AG08396 (cell line): ENCODE measurements around the gene FNDC8.
A peak's percentile ranks its signal among the peaks of the same experiment; 100 is the strongest.
"Not testable (repeated sequence)": the region's sequence is repeated elsewhere in the genome, so short reads cannot be mapped to it uniquely, and the experiment has no call there.

Experiments
- DNase-seq: peaks from one replicate; pipeline ENCODE4 v3.0.0; 2012; ENCODE audit warnings: low spot score, mixed read lengths

FNDC8 gene

DNA sequence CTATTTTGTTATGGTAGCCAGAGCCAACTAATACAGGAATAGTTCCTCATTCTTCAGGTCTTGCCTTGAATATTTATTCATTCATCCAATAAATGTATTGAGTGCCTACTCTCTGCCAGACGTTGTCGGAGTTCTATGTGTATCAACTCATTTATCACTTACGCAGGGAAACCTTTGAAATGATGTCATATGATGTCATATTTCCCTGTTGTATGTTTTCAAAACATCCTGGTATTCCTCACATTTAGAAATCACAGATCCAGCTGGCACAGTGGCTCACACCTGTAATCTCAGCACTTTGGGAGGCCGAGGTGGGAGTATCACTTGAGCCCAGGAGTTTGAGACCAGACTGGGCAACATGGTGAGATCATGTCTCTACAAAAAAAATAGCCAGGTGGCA, 23.4 kb downstream of the FNDC8 start:
- no peak for DNase-seq

DNA sequence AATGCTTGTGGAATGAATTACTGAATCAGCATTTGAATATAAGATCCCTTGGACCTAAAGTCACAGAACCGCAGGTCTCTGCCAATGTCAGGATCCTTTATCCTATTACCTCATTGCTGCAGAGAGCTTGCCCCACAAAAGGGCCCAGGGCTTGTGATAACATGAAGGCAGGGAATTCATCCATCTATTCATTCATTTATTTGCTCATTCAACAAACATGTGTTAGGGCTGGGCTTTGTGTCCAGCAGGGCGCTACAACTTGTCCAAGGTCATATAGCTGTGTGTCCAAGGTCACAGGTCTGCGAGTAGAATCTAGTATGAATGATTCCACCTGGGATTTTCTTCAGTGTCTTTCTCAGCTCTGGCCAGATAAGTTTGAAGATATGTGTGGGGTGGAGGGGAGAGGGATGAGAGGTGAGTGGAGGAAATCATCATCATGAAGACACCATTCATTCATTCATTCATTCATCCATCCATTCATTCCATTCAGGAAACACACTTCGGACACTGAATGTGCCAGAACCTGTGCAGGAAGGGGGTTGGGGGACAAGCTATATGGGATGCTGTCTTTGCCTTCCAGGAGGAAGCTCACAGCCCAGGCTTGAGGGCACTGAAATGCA, 24.9 kb downstream of the FNDC8 start:
- no peak for DNase-seq

DNA sequence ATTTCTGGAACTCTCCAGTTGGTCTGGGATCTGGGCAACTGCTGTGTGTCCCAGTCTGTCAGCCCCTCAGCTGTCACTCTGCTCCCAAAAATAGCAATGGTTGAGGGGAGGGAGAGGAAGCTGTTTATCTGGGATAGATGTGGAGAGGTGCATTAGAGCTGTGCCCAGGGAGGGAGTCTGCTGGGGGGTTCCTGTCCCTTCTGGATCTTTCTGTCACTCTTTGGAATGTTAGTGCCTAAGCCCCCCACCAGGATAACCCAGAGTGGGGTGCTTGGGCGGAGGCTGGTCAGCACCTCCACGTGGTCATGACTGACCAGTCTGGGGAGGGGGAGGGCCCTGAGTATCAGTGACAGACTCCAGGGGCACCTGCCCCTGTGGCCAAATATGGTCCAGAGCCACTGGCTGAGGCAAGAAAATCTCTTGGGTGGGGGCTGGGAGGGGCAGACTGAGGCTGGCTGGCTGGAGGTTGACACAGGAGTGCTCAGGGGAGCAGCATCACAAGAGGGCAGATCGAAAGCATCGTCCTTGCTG, 26.0 kb downstream of the FNDC8 start, which contains the start of gene UNC45B:
Gene UNC45B, plus strand, starts transcription at position 443 of the 531 bp plus-strand sequence. CDS start 447 bp downstream, outside the sequence.
- DNase-seq = no peak

DNA sequence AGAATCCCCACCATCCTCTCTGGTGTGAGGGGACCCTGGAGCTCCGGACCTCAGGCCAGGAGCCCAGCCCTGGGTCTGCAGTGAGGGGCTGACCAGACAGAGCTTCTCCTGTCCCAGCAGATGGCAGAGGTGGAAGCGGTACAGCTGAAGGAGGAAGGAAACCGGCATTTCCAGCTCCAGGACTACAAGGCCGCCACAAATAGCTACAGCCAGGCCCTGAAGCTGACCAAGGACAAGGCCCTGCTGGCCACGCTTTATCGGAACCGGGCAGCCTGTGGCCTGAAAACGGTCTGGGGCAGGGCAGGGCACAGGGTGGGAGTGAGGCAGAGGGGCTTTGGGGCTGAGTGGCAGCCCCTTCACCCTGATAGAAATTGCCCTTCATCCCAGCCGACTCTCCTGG, 26.7 kb downstream of the FNDC8 start:
- DNase-seq = no peak

DNA sequence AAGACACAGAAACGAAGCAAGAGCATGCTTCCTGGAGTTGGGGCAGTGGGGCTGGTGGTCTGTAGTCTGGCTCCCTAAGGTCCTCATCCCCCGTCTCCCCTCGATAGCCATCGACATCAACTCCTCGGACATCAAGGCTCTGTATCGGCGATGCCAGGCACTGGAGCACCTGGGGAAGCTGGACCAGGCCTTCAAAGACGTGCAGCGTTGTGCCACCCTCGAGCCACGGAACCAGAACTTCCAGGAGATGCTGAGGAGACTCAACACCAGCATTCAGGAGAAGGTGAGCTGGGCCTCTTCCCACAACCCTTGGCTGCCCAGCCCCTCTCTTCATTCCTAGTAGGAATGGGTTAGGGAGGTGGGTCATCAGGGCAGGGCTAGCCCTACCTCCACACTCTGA, 28.5 kb downstream of the FNDC8 start:
- DNase-seq = no peak

DNA sequence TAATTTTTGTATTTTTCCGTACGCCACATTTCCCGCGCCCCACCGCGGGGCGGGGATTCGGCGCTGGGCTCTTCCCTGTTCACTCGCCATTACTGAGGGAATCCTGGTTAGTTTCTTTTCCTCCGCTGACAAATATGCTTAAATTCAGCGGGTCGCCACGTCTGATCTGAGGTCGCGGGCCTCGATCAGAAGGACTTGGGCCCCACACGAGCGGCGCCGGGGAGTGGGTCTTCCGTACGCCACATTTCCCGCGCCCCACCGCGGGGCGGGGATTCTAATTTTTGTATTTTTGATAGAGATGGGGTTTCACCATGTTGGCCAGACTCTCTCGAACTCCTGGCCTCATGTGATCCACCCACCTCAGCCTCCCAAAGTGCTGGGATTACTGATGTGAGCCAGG, 29.7 kb downstream of the FNDC8 start:
- DNase-seq = not testable (repeated sequence)

DNA sequence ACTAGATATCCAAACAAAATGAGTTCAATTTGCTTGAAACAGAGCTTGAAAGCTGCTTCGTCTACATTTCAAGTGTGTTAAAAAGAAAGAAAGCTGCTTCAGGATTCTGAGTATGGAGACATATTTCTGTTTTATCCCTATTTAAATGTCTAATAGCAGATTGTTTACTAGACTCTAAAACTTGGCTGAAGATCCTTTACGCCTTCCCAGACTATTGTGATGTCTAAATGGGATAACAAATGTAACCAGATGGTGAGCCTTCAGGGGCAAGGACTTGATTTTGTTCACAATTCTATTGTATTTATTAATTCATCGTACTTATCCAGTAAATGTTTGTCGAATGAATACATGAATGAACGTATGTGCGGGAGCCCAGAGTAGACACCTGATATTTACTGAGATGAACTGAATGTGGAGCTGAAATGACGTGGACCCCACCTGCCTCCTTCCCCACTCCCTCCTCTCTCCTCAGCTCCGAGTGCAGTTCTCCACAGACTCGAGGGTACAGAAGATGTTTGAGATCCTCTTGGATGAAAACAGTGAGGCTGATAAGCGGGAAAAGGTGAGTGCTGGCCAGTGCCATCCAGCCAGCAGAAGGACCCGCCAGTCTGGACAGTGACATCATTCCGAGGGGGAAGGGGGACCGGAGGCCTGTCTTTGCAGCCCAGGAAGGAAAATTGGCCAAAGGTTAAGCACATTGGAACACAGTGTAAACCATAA, 31.2 kb downstream of the FNDC8 start:
- no peak for DNase-seq

DNA sequence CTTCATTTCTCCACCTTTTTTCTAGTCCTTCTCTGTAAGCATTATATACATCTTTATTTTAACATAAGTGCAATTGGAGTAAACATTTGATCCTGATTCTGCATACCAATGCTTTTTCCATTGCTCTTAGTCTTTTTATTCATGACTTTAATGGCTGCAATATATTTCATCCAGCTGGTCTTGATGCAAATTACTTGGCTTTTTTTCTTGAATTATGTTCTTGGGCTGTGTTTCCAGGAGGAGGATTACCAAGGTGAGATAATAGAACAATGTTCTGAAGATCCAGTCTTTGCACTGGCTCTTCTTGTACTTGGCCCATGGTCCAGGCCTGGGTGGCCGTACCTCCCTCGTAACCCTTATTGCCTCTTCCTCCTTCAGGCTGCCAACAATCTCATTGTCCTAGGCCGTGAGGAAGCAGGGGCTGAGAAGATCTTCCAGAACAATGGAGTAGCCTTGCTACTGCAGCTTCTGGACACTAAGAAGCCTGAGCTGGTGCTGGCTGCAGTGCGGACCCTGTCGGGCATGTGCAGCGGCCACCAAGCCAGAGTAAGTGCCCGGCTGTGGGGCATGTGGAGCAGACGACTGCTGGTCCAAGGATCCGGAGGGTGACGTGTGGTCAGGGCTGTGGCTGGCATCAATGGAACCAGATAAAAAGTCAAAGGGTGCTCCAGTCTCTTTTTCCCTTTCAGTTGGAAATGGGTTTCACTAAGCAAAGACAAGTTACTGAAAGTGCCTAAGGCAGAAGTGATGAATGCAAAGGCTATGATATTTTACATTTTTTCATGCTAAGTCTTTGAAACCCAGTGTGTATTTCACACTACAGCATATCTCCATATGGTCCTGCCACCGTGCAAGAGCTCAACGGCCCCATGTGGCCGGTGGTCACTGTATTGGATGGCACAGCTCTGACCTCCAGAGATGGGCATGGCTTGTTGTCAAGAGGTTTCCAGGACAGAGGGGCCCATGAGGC, 33.1 kb downstream of the FNDC8 start:
- no peak for DNase-seq

DNA sequence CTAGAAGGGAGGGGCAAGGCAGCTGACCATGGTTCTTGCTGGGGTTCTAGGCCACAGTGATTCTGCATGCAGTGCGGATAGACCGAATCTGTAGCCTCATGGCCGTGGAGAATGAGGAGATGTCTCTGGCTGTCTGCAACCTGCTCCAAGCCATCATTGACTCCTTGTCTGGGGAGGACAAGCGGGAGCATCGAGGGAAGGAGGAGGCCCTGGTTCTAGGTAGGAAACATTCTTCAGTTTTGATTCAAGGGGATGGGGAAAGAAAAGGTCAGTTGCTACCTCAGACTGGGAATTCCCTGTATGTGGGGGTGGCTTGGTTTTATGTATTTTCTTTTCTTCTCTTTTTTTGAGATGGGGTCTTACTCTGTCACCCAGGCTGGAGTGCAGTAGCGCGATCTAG, 33.8 kb downstream of the FNDC8 start:
- DNase-seq = no peak

DNA sequence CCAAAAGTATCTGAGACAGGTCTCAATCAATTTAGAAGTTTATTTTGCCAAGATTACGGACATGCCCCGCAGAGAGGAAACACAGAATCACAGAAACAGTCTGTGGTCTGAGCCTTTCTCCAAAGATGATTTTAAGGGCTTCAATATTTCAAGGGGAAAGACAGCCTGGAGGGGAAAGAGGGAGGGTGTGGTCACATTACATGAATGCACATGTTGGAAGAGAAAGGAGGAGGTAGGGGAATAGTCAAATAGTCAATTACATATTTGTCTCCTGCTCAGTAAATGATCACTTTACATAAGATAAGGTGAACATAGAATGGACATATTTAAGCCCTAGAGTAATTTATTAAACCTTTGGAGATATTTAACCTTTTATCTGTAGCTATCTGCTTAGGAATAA, 38.5 kb downstream of the FNDC8 start:
- no peak for DNase-seq

DNA sequence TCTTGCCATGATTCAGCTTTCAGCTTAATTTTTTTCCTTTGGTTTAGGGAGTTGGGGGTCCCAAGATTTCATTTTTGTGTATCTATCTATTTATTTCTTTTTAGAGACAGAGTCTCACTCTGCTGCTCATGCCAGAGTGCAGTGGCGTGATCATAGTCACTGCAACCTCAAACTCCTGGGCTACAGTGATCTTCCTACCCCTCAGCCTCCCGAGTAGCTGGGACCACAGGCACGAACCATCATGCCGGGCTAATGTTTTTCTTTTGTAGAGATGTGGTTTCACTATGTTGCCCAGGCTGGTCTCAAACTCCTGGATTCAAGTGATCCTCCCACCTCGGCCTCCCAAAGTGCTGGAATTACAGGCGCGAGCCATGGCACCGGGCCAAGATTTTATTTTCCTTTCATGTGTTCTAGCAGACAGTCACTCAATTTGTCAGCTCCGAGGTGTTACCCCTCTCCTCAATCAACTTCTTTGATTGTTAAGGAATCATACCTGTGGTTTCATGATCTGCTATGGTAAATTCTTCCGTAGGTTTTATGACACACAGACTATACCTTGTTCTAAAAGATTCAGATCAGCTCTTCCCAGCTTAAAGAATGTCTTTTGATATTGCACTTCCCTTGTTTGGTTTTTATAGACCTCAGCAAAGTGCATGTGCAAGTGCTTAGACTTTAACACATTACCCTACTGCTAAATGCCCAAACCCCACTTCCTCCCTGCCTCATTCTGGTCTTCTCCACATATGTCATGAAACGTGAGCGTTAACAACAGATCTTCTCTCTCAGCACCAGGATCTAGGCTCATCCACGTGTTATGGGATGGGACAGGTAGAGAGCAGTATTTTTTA, 39.2 kb downstream of the FNDC8 start:
- no peak for DNase-seq

DNA sequence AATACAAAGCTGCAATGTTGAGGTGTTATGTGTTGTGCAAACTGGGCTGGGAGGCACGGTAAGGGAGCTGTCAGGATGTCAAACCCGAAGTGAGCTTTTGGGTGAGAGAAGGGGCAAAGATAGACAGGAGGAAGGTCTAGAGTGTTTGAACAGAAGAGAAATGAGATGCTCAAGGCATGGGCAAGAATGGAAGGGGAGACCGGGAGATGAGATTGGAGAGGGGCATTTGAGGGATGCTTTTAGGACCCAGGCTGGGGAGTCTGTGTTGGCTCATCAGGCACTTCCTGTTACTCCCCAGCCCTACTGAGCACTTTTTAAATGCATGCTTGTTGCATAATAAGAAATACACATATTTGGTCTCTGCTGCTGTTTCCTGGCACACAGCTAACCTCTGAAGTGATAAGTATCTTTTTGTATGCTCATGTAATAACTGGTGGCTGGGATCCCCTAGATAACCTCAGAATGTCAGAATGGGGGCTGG, 39.9 kb downstream of the FNDC8 start:
- DNase-seq = no peak

DNA sequence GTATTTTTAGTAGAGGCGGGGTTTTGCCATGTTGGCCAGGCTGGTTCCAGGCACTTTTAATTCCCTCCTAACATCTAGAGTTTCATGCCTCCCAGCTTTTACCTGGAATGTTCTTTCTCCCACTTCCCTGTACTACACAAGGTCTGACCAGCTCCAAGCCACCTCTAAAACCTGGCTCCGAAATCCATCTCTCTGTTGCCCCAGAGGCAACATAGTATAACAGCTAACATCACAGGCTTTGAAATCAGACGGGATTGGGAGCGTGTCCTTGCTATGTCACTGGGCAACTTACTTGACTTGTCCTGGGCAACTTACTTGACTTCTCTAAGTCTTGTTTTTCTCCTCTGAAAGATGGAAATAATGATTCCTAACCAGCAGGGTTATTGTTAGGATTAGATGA, 41.3 kb downstream of the FNDC8 start:
- no peak for DNase-seq

DNA sequence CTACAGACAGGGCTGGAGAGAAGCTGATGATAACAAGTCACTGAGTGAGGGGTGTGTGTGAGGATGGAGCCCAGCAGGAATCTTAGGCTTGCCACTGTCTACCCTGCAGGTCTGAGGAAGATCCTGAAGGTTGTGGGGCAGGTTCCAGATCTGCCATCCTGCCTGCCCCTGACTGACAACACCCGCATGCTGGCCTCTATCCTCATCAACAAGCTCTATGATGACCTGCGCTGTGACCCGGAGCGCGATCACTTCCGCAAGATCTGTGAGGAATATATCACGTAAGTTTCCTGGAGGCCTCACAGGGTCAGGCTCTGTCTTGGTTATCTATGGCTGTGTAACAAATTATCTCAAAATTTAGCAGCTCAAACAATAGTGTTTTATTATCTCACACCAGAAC, 42.5 kb downstream of the FNDC8 start:
- DNase-seq = no peak

DNA sequence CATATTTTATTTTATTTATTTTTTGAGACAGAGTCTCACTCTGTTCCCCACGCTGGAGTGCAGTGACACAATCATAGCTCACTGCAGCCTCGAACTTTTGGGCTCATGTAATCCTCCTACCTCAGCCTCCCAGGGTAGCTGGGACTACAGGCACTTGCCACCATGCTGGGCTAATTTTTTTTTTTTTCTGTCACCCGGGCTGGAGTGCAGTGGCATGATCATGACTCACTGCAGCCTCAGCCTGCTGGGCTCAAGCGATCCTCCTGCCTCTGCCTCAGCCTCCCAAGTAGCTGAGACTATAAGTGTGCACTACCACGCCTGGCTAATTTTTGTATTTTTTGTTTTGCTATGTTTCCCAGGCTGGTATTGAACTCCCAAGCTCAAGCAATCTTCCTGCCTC, 43.3 kb downstream of the FNDC8 start:
- no peak for DNase-seq

DNA sequence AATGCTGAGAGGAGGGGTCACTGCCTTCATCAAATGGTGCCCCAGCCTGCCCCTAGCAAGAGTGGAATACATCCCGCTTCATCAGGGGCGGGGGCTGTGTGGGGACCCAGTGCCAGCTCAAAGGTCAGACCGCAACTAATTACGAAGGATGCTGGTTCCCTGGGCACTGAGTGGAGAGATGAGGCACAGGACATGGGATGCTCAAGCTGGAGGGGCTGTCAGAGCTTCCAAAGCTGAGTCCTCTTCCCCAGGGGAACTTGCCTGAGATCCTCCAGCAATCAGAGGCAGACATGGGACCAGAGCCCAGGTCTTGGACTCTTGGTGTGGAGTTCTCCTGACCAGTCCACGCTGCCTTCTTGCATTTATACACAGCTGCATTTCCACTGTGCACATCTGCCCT, 45.1 kb downstream of the FNDC8 start:
- no peak for DNase-seq

DNA sequence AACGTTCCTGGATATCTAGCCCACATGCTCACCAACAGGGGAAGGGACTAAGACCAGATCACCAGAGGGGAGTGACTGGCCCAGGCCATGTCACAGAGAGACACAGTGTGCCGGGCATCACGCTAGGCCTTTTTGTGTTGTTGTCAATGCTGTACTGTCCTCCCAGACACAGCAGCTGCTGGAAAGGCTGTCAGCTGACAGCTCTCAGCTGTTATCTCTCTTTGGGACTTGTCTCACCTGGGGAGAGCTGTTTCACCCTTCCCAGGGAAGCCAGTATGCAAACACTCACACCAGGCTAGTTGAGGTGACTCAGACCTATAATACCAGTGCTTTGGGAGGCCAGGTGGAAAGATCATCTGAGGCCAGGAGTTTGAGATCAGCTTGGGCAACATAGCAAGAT, 45.6 kb downstream of the FNDC8 start:
- DNase-seq = no peak

DNA sequence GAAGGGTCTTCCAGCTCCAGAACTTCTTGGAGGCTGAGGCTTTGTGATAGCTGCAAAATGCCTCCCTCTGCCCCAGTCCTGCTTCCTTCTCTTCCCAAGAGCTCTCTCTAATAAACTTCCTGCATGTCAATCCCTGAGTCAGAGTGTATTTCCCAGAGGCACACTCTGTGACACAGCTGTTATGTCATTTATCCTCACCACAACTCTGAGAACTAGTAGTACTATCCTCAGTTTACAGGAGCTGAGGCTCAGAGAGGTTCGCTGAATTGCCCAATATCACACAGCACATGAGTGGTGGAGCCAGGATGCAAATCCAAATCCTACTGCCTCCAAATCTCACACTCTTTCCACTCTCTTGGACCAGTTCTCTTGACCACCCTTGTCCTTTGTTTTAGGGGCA, 46.3 kb downstream of the FNDC8 start:
- peak; percentile 49 for DNase-seq

DNA sequence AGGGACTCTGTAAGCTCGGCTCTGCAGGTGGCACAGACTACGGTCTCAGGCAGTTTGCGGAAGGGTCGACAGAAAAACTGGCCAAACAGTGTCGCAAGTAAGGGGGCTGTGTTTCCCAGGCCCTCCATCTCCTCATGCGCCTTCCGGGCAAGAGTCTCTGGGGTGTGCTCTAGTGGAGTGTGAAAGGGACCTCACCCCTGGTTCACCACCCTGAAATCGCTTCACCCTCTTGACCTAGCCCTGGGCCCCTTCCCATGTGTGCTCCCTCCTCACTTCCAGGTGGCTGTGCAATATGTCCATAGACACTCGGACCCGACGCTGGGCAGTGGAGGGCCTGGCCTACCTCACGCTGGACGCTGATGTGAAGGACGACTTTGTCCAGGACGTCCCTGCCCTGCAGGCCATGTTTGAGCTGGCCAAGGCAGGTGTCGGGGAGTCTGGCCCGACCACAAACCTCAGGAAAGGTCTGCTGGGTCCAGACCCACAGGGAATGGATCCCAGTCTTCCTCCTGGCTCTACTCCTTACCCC, 48.5 kb downstream of the FNDC8 start:
- no peak for DNase-seq

DNA sequence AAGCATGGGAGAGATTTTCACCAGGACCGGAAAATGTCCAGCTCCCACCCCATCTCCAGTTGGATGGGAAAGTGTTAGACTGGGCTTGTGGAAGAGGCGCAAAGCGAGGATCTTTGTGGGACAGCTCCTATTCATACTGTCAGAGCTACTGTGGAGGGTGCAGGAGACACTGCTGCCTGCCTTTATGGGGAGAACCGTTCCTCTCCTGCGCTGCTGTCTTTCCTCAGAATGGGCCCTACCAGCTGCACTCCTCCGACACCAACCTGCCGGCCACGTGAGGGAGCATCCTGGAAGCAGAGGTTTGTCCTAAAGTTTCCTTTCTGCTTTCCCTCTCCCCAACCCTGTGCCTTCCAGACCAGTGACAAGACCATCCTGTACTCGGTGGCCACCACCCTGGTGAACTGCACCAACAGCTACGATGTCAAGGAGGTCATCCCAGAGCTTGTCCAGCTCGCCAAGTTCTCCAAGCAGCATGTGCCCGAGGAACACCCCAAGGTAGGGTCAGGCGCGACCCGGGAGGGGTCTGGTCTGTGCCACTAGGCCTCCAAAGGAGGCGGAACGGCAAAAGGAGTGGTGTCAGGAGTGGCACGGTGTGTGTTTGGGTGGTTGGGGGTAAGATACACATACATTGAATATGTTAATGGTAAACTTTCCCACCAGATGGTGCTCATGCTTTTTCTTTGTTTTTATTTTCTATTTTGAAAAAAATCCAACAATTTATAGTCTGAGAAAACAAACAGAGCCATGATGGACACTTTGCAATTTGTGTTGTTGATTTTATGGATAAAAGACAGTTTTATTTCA, 49.8 kb downstream of the FNDC8 start:
- peak; percentile 35 for DNase-seq
